T47D (cell line): ENCODE measurements around the gene ARHGAP23.

ENCODE experiments used
- DNase-seq, 2 experiments: peaks; one replicate each; pipeline versions ENCODE4 v3.0.0 to v3.0.0-alpha.2; 2011 to 2012; ENCODE audit warnings: low read depth in 1 of 2, low spot score in 1 of 2
- JUND ChIP-seq: IDR thresholded peaks from 2 replicates; pipeline ENCODE4 v1.6.1; 2012; ENCODE audit warnings: low read depth
- in situ Hi-C: cut with HindIII; loops from 2 replicates; pipeline ENCODE4 v1.10.0; 2016; ENCODE audit warnings: low sequenced_read_pairs, low pct_unique_long_range_greater_than_20kb

ARHGAP23 gene

GRCh38 chr17:38417210-38417951 lies 10.9 kb upstream of the ARHGAP23 start:
- in situ Hi-C loops = no loop called here
- no peak for DNase-seq
- TF ChIP-seq JUND = no peak

- in situ Hi-C loops = no loop called here
Measured at GRCh38 chr17:38418062-38418692, 10.1 kb upstream of the ARHGAP23 start.

GRCh38 chr17:38418693-38419507 lies 9.4 kb upstream of the ARHGAP23 start:
- in situ Hi-C loops = no loop called here
- TF ChIP-seq JUND = no peak
- DNase-seq = no peak

More at GRCh38 chr17:38418062-38418692, 10.1 kb upstream of the ARHGAP23 start:
- DNase-seq = peak in 1 of 2 experiments; percentile 38
- TF ChIP-seq JUND = no peak

DNA sequence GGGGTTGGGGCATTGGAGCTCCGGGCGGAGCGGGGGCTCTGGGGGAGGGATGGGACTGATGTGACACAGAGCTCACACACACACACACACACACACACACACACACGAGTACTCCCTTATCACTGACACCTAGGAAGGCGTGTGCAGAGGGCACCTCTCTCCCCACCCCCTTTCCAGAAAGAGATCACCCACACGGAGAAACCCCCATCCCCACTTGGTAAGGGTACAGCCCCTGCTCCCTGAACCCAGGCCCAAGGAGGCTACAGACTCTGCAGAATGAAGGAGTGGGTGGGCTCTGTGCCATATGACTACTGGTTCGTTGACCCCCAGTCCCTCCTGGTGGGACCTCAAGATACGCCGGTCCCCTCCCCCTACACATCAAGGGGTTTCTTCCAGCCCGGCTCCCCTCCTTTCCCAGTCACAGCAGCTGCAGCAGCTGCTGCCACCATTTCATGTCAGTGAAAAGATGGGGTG lies 8.7 kb upstream of the ARHGAP23 start:
- TF ChIP-seq JUND = no peak
- in situ Hi-C loops = no loop called here
- no peak for DNase-seq

DNA sequence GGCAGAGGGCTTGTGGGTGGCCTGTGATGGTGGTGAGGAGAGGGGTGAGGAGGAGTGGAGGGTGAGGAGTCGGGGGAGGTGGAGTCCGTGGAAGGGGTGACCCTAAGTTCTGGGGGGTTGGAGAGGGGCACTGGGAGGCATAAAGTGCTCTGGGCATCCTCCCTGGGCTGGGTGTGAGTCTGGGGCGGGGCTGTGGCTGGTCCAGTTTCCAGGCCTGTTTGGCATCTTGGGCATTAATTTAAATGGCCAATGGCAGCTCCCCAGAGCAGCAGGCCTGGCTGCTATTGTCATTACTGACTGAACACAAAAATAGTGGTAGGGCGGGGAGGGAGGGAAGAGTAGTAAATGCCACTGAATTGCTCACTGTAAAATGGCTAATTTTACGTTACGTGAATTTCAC lies 7.7 kb upstream of the ARHGAP23 start:
- in situ Hi-C loops = no loop called here
- DNase-seq = peak in 1 of 2 experiments; percentile 68
- no peak for TF ChIP-seq JUND

DNA sequence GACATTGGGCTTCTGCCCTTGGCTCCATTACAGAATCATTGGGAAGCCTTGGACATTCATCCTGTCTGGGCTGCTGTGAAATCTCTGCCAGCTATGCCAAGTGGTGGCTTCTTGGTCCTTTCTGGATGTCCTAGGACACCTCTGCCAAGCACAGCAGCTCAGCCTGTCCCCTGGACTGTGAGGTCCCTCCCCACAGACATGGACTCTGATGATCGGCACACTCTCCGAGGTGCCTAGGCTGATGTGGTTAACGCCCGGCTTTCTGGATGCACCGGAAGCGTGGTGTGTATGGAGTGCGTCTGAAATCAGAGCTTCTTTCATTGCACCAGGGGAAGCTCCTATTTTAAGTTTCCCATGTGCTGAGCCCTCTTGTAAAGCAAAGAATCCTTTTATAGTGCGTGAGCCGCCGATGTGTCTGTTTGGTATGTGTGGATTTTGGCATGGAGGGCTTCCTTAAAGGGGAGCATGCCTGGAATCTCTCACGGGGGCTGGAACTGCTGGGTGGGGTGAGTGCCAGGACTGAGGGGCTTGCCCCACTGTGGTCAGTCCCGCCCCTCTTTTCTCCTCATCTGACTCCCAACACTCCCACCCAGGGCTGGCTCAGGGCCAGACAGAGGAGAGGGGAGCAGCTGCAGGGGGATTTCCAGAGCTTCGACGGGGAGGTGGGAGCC lies 7.0 kb upstream of the ARHGAP23 start:
- DNase-seq = no peak
- in situ Hi-C loops = no loop called here
- no peak for TF ChIP-seq JUND

DNA sequence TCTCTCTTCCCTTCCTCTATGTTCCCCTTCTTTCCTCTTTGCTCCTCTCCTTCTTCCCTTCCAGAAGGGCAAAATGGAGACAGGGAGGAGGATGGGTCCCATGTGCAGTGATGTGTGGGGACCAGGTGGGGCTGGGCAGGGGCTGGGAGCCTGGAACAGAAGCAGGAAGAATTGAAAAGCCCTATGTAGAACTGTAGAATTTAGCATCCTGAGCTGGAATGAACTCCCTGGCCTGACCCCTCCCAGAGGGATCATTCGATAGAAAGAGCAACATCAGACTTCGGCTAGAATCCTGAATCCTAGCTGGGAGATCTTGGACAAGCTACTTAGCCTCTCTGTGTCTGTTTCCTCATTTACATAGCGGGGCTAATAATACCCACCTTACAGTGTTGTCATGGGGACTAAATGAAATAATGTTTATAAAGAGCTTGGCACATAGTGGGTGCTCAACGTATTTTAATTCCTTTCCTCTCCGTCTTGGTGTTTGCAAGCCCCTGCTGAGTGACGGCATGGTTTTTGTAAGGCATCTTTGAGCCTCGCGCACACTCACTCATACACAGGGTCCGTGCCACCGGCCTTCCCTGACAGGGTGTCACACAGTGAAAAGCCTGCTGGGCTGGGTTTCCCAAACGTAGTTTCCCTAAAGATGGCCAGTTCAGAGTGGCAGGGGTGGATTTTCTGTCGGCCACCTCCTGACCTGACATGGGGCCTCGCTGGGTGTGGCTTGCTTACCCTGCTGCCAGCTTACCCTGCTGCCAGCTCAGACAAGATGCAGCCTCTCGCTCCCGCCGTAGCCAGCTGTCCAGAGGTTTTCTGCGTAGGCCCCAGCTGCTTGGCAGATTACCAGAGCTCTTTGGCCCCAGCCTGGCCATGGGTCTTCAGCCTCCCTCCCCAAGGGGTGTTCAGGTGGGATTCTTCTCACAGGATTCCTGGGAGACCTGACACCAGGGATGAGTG lies 6.1 kb upstream of the ARHGAP23 start:
- no peak for DNase-seq
- no peak for TF ChIP-seq JUND
- in situ Hi-C loops = no loop called here

- in situ Hi-C loops = no loop called here
- no peak for DNase-seq
- no peak for TF ChIP-seq JUND
Measured at GRCh38 chr17:38424297-38424972, 3.8 kb upstream of the ARHGAP23 start.

- in situ Hi-C loops = no loop called here
Measured at GRCh38 chr17:38425031-38425430, 3.2 kb upstream of the ARHGAP23 start.

DNA sequence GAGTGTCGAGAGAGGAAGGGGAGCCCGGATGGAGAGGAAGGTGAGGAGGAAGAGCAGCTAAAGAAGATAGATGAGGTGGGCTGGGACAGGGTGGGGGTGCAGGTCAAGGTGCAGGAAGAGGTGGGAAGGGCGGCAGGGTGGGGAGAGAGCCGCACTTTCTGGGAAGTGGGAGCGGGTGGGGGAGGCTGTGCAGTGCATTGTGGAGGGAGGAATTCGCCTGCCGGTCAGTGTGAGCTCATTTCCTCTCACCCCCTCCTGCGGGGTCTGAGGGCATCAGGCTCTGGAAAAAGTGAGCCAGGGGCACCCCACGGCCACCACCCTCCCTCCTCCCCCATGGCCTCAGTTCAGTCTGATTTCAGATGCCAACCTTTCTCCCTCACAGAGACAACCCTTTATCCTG lies 2.5 kb upstream of the ARHGAP23 start:
- TF ChIP-seq JUND = no peak
- in situ Hi-C loops = no loop called here
- DNase-seq = no peak

More at GRCh38 chr17:38425031-38425430, 3.2 kb upstream of the ARHGAP23 start:
- no peak for TF ChIP-seq JUND
- no peak for DNase-seq

- TF ChIP-seq JUND = no peak
- no peak for DNase-seq
Measured at GRCh38 chr17:38426441-38426840, 1.8 kb upstream of the ARHGAP23 start.

More at GRCh38 chr17:38426441-38426840, 1.8 kb upstream of the ARHGAP23 start:
- in situ Hi-C loops = no loop called here
